HG03280 (cell line): ENCODE results near the gene ASIC1.
A peak's percentile ranks its signal among the peaks of the same experiment; 100 is the strongest.

Experiments used
- ATAC-seq: cut with Tn5 transposase; IDR thresholded peaks from one replicate; pipeline ENCODE4 v1.9.1; 2021; ENCODE audit warnings: mild to moderate bottlenecking, moderate library complexity; ENCODE audit not compliant: unreplicated experiment

Gene ASIC1

GRCh38 chr12:50060120-50060468 lies 2.7 kb downstream of the ASIC1 start:
- ATAC-seq = no peak

DNA sequence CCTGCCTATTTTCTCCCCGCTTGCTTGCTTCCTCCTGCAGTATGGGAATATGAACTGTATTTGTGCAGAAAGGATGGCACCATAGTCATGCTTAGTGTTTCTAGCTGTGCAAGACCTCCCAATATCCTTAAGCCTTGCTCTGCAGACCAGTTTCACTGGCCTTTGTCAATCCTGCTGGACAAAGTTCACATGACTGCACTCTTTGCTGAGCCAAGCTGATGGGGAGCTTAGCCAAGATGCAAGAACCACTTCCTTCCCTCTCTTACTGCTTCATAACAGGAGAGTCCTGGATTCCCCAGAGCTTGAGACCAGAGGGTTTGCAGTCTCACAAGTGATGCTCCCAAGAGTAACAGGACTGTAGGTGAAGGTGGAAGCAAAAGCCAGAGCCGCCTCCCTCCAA lies 3.8 kb downstream of the ASIC1 start:
- ATAC-seq = no peak

DNA sequence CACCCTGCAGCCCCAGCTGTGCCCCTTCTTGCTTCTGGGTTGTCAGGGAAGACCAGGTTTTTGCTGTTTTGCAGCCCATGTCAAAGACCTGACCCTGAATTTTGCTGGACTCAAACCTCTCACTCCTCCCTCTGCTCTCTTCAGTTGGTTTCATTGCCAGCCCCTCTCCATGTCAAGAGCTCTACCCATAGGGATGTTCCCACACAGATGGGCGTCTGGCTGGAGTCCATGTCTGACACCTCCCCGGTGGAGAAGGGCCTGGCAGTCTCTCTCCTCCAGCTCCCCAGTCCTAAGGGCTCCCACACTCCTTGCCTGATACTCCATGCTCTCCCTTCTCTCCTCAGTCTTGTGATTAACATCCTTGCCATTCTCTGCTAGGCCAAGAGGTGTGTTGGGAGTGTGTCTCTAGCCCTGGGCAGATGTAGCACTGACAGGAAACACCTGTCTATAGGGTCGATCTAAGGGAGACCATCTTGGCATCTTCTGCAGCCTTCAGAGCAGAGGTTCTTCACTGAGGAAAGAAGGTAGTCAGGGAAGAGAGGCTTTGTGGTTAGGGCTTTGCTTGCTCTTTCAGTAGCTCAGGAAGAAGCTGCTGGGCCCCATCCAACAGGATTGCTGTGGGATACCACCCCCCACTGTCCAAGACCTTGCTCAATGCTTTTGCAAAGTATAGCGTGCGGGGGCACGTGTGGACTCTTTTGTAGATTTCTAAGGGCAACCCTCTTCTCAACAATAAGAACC lies 4.7 kb downstream of the ASIC1 start:
- ATAC-seq = no peak

DNA sequence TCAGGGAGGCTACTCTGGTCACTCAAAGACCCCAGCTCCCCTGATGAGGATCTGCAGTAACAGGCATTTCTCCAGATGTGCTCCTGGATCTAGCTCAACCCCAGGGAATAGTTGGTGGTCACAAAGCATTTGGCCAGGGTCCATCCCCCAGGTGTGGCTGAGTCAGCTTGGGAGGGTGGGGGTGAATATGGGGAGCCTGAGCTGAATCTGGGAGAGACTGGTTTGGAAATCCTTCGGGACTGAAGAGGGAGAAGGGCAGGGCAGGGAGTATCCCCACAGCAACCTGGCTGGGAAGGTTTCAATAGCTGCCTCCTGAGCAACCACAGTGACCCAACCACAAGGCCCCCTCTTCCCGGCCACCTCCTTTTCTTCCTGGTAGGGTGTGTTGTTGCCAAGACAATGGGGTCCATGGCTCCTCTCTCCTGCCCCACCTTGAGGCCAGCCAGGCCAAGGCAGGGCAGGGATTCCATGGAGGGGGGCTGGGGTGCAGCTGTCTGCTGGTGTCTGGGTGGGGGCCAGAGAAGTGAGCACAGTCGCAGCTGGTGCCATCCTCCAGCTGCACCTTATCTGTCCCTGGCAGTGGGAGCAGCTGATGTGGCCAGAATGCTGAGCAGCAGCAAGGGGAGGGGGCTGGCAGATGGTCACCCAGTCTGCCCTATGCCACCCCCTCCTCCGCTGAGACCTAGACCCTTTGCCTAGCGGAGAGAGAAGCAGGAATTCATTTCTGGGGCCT lies 5.5 kb downstream of the ASIC1 start:
- ATAC-seq = no peak

GRCh38 chr12:50065726-50066310 lies 8.4 kb downstream of the ASIC1 start:
- ATAC-seq = no peak

- ATAC-seq = no peak
Observed at GRCh38 chr12:50066402-50066801, 9.0 kb downstream of the ASIC1 start.

- ATAC-seq = no peak
Observed at GRCh38 chr12:50069069-50069468, 11.7 kb downstream of the ASIC1 start.

DNA sequence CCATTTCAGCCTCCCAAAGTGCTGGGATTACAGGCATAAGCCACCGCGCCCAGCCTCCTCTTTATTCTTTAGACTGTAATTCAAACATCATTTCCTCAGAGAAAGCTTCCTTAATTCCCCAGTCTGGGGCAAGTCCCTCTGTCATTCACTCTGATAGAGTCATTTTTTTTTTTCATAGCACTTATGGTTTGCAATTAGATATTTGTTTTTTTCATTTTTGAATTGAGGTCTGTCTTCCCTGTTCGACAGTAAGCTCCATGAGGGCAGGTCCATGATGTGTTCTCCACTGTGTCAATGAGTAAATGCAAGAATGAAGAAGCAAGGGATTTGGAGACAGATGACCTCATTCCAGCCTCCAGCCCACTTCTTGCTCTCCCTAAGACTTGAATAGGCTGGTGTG lies 12.1 kb downstream of the ASIC1 start:
- ATAC-seq = no peak

GRCh38 chr12:50070314-50071060 lies 13.1 kb downstream of the ASIC1 start:
- no peak for ATAC-seq

DNA sequence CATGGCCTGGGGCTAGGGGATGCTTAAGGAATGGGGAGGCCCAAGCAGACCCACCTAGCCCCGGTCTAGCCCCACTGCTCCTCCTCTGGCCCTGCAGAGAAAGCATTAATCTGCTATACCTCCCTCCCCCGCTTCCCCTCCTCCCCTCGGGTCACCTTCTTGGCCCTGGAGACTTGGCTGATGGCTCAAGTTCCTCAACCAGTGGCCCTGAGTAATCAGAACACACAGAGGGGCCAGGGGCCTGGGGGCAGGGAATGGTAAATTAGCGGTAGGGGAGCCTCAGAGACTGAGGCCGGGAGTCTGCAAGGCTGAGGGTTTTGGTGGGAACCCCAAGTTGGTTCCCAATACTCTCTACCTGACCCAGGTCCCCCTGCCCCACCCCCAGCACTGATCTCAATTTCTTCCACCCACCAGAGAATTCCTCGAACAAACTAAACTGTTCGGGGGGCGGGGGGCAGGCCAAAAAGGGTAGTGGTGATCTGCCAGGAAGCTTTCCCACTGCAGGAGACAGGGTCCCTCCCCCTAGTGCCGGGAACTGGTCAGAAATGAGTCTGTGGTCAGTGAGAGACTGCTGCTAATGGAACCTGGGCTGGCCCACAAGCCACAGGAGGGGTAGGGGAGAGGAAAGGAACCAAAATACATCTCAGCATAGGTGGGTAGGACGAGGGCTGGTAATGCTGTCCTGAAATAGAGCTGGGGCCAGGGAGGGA lies 15.0 kb downstream of the ASIC1 start:
- no peak for ATAC-seq

DNA sequence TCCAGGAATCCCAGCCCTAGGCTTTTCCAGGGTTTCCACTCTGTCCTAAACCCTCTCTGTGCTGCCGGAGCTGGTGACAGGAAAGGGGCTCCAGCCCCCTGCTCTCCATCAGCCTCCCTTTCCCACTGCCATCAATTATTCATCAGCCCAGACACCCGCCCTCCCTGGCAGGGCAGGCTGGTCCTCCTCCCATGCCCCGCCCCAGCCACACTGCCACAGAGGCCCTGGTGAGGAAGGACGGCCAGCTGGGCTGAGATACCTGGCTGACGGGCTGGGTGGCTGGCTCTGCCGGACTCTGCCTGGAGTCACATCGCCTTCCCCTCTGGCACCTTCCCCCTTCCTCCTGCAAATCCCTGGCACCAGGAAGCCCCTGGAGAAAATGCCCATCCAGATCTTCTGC lies 15.8 kb downstream of the ASIC1 start:
- no peak for ATAC-seq

DNA sequence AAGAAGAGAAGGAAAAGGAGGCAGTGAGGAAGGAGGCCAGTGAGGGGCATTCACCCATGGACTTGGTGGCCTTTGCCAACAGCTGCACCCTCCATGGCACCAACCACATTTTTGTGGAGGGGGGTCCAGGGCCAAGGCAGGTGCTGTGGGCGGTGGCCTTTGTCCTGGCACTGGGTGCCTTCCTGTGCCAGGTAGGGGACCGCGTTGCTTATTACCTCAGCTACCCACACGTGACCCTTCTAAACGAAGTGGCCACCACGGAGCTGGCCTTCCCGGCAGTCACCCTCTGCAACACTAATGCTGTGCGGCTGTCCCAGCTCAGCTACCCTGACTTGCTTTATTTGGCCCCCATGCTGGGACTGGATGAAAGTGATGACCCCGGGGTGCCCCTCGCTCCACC lies 16.3 kb downstream of the ASIC1 start:
- ATAC-seq = no peak

- peak; percentile 74 for ATAC-seq
Observed at GRCh38 chr12:50074936-50075807, 17.8 kb downstream of the ASIC1 start.

DNA sequence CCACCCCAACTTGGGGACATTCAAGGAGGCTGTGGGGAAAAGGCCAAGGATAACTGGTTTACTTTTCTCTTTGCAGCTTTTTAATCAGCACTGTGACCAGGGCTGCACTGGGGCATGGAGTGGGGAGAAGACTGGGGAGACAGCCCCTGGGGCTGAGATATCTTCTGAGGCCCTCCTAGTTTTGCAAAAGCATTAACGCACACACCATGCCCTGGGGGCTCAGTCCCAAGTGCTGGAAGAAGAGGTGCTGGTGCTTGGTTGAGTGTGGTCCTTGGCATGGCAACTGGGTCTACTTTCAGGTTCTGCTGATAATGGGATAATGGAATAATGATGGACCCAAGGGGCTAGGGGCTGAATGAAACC lies 18.4 kb downstream of the ASIC1 start:
- no peak for ATAC-seq

- ATAC-seq = no peak
Observed at GRCh38 chr12:50077099-50077498, 19.7 kb downstream of the ASIC1 start.

DNA sequence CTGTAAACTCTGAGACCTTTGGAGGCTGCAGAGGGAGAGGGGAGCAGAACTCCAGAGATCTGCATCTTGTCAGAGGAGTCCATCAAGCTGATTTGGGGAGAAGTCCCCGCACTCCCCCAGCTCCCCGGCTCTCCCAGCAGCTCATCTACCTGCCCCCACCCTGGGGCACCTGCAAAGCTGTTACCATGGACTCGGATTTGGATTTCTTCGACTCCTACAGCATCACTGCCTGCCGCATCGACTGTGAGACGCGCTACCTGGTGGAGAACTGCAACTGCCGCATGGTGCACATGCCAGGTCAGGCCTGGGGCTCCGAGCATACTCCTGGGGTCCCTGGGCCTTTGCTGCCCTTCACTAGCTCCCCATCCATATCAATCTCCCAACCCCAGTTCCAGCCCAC lies 20.9 kb downstream of the ASIC1 start:
- no peak for ATAC-seq

- no peak for ATAC-seq
Observed at GRCh38 chr12:50079771-50080170, 22.4 kb downstream of the ASIC1 start.

DNA sequence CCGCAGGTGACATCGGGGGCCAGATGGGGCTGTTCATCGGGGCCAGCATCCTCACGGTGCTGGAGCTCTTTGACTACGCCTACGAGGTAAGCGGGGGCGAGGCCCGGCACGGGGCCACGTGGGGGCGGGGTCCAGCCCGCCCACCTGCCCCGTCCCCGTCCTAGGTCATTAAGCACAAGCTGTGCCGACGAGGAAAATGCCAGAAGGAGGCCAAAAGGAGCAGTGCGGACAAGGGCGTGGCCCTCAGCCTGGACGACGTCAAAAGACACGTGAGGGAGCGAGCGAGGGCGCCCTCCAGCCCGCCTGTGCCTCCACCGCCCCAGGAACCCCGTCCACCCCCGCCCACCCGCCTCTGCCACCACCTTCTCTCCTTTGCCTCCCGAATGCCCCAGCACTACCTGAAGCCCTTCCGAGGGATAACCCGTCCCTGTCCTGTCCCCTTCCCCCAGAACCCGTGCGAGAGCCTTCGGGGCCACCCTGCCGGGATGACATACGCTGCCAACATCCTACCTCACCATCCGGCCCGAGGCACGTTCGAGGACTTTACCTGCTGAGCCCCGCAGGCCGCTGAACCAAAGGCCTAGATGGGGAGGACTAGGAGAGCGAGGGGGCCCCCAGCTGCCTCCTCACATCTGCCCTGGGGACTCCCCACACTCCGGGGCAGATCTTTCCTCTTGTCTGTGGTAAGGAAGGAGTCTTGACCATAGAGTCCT lies 23.9 kb downstream of the ASIC1 start:
- no peak for ATAC-seq

DNA sequence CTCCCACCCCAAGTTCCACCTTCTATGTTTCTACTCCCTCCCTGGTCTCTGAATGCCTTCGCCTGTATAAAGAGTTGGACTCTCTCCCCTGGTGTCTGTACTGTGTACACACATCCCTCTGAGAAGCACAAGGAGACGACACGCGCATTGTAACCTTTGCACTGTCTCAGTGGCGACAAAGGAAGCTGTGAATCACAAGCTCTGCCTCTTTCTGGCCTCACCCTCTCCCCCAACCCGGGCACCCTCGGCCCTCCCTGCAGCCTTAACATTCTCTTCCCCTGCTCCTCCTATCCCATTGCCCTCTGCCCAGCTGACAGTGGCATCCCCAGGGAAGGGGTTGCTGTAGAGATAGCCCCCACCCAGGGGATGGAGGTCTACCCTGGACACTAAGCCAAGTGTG lies 25.2 kb downstream of the ASIC1 start:
- no peak for ATAC-seq
